Type B pancreatic cell (in vitro differentiated cells): ENCODE measurements around the gene CDH3. TPM values are rescaled to one million over a fixed set of nuclear protein-coding genes. Genes with fewer than 3 reads are reported as not detected.
A peak's percentile ranks its signal among the peaks of the same experiment; 100 is the strongest.

ENCODE experiments used
- DNase-seq: peaks from one replicate; pipeline ENCODE4 v3.0.0; 2021; ENCODE audit warnings: mixed read lengths; ENCODE audit not compliant: unreplicated experiment; ENCODE audit errors: extremely low spot score
- H3K27ac Mint-ChIP-seq: 2 replicates; pipeline ENCODE4 v1.8.0; 2021; ENCODE audit warnings: mild to moderate bottlenecking, mixed read lengths
- H3K27me3 Mint-ChIP-seq: 2 replicates; pipeline ENCODE4 v1.8.0; 2021; ENCODE audit warnings: mixed read lengths
- H3K36me3 Mint-ChIP-seq: 2 replicates; pipeline ENCODE4 v1.8.0; 2021; ENCODE audit warnings: mixed read lengths
- H3K4me1 Mint-ChIP-seq: one replicate; pipeline ENCODE4 v1.8.0; 2021; ENCODE audit warnings: mixed read lengths; ENCODE audit not compliant: unreplicated experiment
- H3K4me3 Mint-ChIP-seq: 2 replicates; pipeline ENCODE4 v1.8.0; 2021; ENCODE audit warnings: mild to moderate bottlenecking, mixed read lengths
- H3K9me3 Mint-ChIP-seq: 2 replicates; pipeline ENCODE4 v1.8.0; 2021; ENCODE audit warnings: mixed read lengths
- total RNA-seq: library from RNA; stranded (reverse); gene quantifications from 2 replicates; pipeline ENCODE4 v1.2.1, GENCODE V29; 2021; ENCODE audit warnings: low replicate concordance
- TF ChIP-seq, protein P1 (sequence below): fragments of 200-600 bp; sonication (generic); conservative IDR thresholded peaks from 2 replicates; pipeline ENCODE4 v1.5.0; 2021; ENCODE audit warnings: antibody characterized with exemption, mild to moderate bottlenecking

Gene CDH3
- total RNA-seq, 1 donor from 2014 or later, result 35.5 TPM

DNA sequence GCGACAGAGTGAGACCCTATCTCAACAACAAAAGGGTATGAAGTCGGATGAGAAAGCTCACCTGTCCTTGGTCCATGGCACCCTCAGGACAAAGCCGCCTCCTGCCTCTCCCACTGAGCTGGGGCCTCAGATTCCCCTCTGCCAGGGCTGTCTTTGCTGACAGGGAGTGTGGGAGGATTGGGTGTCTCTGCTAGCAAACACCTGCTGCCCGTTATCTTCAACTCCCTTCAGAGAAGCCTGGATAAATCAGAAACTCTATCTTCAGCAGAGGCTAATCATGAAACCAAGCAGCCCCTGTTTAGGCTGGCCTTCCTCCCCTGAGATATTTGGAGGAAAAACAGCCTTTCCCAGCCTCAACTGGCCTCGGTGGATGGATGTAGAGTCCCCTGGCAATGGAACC lies 55.7 kb downstream of the CDH3 start:
- Mint-ChIP-seq H3K27me3 (no peaks in the 10 kb centered on the region), H3K4me1 (peaks cover 10% of the 10 kb centered on the region), H3K27ac (no peak overlapping the region), H3K4me3 (no peak overlapping the region), H3K36me3 (no peaks in the 10 kb centered on the region), H3K9me3 (no peaks in the 10 kb centered on the region)
- TF ChIP-seq, protein P1, sequence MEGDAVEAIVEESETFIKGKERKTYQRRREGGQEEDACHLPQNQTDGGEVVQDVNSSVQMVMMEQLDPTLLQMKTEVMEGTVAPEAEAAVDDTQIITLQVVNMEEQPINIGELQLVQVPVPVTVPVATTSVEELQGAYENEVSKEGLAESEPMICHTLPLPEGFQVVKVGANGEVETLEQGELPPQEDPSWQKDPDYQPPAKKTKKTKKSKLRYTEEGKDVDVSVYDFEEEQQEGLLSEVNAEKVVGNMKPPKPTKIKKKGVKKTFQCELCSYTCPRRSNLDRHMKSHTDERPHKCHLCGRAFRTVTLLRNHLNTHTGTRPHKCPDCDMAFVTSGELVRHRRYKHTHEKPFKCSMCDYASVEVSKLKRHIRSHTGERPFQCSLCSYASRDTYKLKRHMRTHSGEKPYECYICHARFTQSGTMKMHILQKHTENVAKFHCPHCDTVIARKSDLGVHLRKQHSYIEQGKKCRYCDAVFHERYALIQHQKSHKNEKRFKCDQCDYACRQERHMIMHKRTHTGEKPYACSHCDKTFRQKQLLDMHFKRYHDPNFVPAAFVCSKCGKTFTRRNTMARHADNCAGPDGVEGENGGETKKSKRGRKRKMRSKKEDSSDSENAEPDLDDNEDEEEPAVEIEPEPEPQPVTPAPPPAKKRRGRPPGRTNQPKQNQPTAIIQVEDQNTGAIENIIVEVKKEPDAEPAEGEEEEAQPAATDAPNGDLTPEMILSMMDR, result no peak
- DNase-seq, result no peak

DNA sequence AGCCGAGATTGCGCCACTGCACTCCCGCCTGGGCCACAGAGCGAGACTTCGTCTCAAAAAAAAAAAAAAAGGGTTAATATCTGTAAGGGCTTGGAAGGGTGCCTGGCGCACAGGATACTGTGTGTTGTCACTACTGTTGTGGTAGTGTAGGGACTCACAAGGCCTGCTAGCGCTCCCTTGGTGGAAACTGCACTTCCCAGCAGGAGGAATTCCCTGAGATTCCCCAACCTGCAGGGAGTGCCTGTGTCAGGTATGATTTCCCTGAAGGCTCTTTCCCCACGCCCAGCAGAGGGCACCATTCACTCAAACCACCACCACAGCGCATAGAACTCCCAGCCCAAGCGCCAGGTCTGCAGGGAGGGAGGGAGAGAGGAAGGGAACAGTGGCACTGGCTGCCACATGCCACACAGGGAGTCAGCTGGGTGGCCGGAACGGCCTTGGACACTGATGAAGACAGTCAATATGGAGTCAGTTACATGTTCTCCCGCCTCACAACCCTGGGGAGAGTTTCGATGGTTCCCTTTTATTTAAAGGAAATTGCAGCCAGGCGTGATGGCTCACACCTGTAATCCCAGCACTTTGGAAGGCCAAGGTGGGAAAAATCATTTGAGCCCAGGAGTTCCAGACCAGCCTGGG lies 59.2 kb downstream of the CDH3 start:
- H3K9me3 Mint-ChIP-seq, result no peaks in the 10 kb centered on the region
- H3K27me3 Mint-ChIP-seq, result no peaks in the 10 kb centered on the region
- TF ChIP-seq, protein P1, result peak; percentile 81
- DNase-seq, result peak; percentile 78
- H3K36me3 Mint-ChIP-seq, result no peaks in the 10 kb centered on the region
- H3K4me1 Mint-ChIP-seq, result peaks cover 16% of the 10 kb centered on the region
- peak overlapping the region; percentile 78 for H3K27ac Mint-ChIP-seq
- no peak overlapping the region for H3K4me3 Mint-ChIP-seq

DNA sequence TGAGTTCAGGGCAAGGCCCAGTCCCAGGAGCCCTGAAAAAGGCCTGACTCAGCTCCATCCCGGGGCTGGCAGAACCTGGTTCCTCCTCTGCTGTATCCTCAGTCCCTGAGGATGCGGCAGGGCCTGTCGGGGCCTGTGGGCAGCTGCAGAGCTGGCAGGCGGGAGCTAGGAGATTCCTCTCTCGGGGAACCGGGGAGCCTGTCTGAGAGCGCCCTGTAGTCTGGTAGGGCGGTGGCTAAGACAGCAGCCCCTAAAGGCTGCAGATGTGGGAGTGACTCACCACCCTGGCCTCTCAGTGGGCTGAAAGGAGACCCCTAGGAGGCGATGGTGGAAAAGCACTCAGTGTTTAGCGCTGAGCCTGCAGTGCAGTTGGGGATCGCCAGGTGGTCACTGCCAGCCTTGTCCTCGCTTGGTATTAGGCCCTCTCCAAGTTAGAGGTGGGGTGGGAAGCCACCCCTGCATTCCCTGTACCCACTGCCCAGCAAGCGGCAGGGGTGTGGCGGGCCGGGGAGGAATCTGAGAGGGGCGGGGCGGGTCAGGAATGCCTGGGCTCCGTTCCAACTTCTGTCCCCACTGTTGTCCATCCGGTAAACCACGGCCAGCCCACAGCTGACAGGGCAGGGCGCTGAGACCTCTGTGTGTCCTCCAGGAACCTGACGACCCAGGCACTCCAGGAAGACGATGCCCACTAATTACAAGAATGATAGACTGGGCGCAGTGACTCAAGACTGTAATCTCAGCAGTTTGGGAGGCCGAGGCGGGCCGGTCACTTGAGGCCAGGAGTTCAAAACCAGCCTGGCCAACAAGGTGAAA lies 62.4 kb downstream of the CDH3 start:
- Mint-ChIP-seq H3K4me1 (peaks cover 11% of the 10 kb centered on the region), H3K27me3 (no peaks in the 10 kb centered on the region), H3K4me3 (no peak overlapping the region), H3K27ac (peak overlapping the region; percentile 84), H3K9me3 (no peaks in the 10 kb centered on the region), H3K36me3 (no peaks in the 10 kb centered on the region)
- DNase-seq, result no peak
- TF ChIP-seq, protein P1, result peak; percentile 42

DNA sequence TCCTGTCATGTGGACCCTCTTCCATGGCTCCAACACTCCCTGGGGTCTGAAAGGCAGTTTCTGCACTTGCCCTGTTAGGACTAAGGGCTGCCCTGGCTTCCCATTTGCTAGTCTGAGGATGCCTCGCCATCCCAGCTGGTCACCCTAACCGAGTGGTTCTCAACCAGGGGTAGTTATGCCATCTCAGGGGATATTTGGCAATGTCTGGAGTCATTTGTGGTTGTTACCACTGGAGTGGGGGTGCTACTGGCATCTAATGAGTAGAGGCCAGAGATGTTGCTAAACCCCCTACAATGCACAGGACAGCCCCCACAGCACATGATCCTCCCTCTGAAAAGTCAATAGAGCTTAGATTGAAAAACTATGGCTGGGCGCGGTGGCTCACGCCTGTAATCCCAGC lies 65.1 kb downstream of the CDH3 start:
- Mint-ChIP-seq H3K36me3 (no peaks in the 10 kb centered on the region), H3K27ac (no peak overlapping the region), H3K4me1 (peaks cover 23% of the 10 kb centered on the region), H3K27me3 (no peaks in the 10 kb centered on the region), H3K4me3 (no peak overlapping the region), H3K9me3 (no peaks in the 10 kb centered on the region)
- TF ChIP-seq, protein P1, result no peak
- no peak for DNase-seq

DNA sequence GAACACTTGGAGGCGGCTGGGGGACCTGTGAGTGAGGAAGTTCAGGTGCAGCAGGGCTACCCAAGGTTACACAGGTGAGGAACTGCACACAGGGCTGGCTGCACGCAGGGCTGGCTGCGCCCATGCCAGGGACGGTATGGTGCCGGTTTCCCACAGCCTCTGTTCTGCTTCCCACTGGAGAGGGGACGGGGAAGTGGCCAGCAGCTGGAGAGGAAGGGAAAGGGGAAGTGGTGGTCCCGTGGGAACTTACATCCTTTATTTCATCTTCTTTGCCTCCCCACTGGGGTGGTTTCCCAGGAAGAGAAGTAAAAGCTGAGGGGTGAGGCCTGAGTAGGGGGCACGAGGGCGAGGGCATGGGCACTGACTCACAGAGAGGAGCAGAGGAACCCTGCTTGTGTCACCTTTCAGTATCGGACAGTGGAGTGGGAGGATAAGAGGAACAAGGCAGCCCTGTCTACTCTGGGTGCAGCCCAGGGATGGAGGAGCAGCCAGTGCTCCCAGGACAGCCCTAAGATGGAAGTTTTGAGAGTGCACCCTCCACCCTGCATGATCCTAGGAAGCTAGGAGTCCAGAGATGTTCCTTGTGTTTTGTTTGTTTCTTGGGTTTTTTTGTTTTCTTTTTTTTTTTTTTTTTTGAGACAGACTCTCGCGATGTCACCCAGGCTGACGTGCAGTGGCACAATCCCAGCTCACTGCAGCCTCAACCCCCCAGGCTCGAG lies 66.5 kb downstream of the CDH3 start:
- no peaks in the 10 kb centered on the region for H3K27me3 Mint-ChIP-seq
- H3K9me3 Mint-ChIP-seq, result no peaks in the 10 kb centered on the region
- H3K27ac Mint-ChIP-seq, result peak overlapping the region; percentile 13
- H3K4me3 Mint-ChIP-seq, result no peak overlapping the region
- H3K36me3 Mint-ChIP-seq, result no peaks in the 10 kb centered on the region
- H3K4me1 Mint-ChIP-seq, result peaks cover 28% of the 10 kb centered on the region
- TF ChIP-seq, protein P1, result no peak
- no peak for DNase-seq
